SK-N-SH (cell line): ENCODE results near the gene CREB5.

Source experiments
- GABPA ChIP-seq: IDR thresholded peaks from 2 replicates; pipeline ENCODE4 v1.4.0; 2012; ENCODE audit warnings: low read depth, mild to moderate bottlenecking
- POLR2AphosphoS5 ChIP-seq: IDR thresholded peaks from 2 replicates; pipeline ENCODE4 v1.6.1; 2012; ENCODE audit warnings: low read depth, low read length

- TF ChIP-seq GABPA (no peak), POLR2AphosphoS5 (no peak)
Observed at GRCh38 chr7:28530803-28531175, 118.5 kb downstream of the CREB5 start.
